KOPT-K1 (cell line): Measurements from ENCODE around the gene SYT1.

Experiments used
- H3K27ac ChIP-seq: fragments of 200-600 bp; sonication (generic); 2 replicates; pipeline ENCODE4 v1.5.1; 2016; ENCODE audit warnings: antibody characterized with exemption, mild to moderate bottlenecking, low read depth, low read length; ENCODE audit not compliant: poor library complexity, severe bottlenecking
- H3K36me3 ChIP-seq: fragments of 200-600 bp; sonication (generic); 2 replicates; pipeline ENCODE4 v1.5.1; 2017; ENCODE audit warnings: antibody characterized with exemption, mild to moderate bottlenecking, low read length, moderate library complexity; ENCODE audit not compliant: insufficient read depth
- H3K9me3 ChIP-seq: fragments of 200-600 bp; sonication (generic); 2 replicates; pipeline ENCODE4 v1.5.1; 2017; ENCODE audit warnings: antibody characterized with exemption, low read length, mild to moderate bottlenecking; ENCODE audit not compliant: insufficient read depth, poor library complexity, severe bottlenecking

The SYT1 gene

GRCh38 chr12:79487386-79488110, 623.0 kb downstream of the SYT1 start:
- Histone ChIP-seq H3K27ac (no peak overlapping the region), H3K9me3 (no peaks in the 10 kb centered on the region), H3K36me3 (no peaks in the 10 kb centered on the region)
